Measurements from ENCODE around the gene SPINK6.

The SPINK6 gene

DNA sequence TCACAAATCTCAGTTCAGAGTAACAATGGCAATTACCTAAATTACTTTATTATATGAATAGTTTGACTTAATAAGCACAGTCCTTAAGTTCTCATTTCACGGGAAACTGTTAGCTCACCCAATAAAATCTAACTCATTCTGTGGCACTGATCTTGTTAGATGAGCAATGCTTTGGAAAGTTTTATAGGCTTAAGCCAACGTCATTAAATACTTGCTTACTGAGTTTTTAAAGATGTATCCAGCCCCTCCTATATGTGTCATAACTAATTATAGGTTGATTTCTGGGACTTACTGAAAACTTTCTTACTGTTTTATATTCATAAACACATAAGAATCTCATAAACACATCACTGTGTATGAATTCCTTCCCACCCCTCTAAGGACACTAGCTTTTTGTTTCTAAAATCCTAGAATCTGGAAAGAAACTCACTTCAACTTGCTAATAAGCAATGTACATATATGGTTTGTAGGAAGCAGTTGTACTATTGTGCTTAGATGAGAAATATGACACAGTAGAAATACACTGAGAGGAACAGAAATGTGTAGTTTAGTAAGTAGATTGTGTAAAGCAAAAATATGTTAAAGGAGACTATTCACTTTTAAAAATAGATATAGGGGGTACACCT lies 21.4 kb downstream of the SPINK6 start:
- no peak for ATAC-seq

GRCh38 chr5:148228392-148228984 lies 25.6 kb downstream of the SPINK6 start:
- no peak for ATAC-seq

DNA sequence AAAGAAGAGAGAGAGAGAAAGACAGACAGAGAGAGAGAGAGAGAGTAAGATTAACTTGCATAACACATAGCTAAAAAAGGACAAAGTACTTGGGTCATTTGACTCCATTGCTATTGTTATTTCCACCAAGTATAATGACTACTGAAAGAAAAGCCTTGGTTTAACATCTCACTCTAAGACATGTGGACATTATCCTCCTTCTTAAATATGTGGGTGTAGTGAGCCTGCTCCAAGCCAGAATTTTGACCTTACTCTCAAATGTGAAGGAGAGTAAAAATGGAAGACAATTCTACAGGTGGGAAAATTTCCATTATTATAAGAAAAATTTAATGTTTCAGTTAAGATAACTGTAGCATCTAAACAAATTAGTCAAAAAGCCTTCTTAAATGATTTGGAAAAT lies 27.0 kb downstream of the SPINK6 start:
- no peak for ATAC-seq

GRCh38 chr5:148230240-148230639 lies 27.4 kb downstream of the SPINK6 start:
- no peak for ATAC-seq

DNA sequence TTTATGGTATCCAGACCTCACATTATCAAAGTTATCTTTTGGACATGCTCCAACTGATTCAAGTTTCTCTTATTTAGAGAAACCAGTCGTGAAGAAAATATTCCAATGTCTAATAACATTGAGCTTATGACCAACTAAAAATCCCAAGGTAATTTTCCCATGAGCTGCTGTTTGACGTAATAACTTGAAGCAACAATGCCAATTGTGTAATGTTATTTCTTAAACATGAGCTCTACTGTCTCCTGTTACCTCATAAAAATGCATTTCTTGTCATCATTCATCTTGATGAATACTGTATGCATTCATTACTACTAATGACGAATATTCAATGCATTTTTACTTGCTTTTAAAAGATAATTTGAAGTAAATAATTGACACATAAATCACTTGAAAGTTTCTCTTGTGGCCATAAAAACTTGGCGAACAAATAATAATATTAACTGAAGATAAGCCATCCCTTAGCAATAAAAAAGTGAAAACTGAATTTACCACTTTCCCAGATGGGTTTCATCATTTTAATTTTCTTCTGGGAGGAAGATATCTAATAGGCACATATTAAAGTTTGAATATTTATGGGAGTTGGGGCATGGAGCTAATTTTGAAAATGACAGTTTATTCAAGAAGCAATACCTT lies 35.1 kb downstream of the SPINK6 start:
- ATAC-seq, result no peak

GRCh38 chr5:148238418-148238794 lies 35.6 kb downstream of the SPINK6 start, which contains the start of gene MARCOL:
Gene MARCOL (plus strand): TSS chr5:148238525. CDS start chr5:148238598, 73 bp downstream.
- ATAC-seq, result no peak

DNA sequence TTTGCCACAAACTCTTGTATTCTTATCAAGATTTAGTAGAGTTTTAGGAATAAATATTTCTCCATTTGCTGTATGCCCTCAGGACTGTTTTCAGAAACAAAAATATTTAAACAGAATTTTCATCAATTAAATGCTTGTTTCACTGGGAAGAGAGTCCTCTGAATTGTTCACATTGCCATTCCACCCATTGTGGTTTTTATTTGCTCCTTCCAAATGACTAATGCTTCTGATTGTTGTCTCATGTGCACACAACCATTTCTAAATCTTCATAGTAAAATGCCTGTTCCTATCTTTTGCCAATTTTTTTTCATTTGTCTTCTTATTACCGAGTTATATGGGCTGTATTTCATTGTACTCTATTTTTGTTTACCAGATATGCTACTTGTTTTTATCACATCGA lies 46.1 kb downstream of the SPINK6 start:
- ATAC-seq, result no peak

GRCh38 chr5:148255456-148255855 lies 52.6 kb downstream of the SPINK6 start:
- ATAC-seq, result no peak

- ATAC-seq, result no peak
Observed at GRCh38 chr5:148259288-148259687, 56.4 kb downstream of the SPINK6 start.

DNA sequence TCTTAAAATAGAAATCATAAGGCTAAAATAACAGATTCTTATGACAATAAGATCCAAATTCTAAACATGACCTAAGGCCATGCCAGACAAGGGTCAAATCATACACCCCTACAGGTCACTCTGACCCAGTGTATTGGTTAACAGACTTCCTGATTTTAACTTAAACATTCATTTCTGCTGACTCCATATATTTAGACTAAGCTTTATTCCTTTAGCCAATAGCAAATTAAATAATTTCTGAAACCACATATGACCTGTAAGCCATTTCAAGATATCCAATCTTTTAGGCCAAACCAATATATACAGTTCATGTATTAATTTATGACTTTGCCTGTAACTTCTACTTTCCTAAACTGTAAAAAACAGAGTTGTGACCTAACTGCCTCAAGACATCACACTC lies 58.4 kb downstream of the SPINK6 start:
- no peak for ATAC-seq
